Ascending aorta (tissue), 2 donors: ENCODE measurements around the gene DGKG. TPM values are rescaled to one million over a fixed set of nuclear protein-coding genes. Genes with fewer than 3 reads are reported as not detected.

Source experiments
- DNase-seq, 2 donors: peaks; one replicate each; pipeline ENCODE4 v3.0.0-alpha.2; 2019; ENCODE audit warnings: low spot score in 2 of 2
- H3K27ac ChIP-seq, 2 donors: fragments of 200-600 bp; sonication (generic); one replicate each; pipeline ENCODE4 v1.5.1; 2016 to 2017; ENCODE audit warnings: mild to moderate bottlenecking in 1 of 2
- H3K27me3 ChIP-seq: fragments of 200-600 bp; sonication (generic); one replicate; pipeline ENCODE4 v1.5.1; 2017
- H3K36me3 ChIP-seq, 2 donors: fragments of 200-600 bp; sonication (generic); one replicate each; pipeline ENCODE4 v1.5.1; 2016
- H3K4me1 ChIP-seq, 2 donors: fragments of 200-600 bp; sonication (generic); one replicate each; pipeline ENCODE4 v1.5.1; 2016 to 2017; ENCODE audit warnings: mild to moderate bottlenecking in 1 of 2
- H3K4me3 ChIP-seq, 2 donors: fragments of 200-600 bp; sonication (generic); one replicate each; pipeline ENCODE4 v1.5.1; 2016 to 2017; ENCODE audit warnings: mild to moderate bottlenecking in 1 of 2
- H3K9me3 ChIP-seq, 2 donors: fragments of 200-600 bp; sonication (generic); one replicate each; pipeline ENCODE4 v1.5.1; 2016
- intact Hi-C: fragments of 100-400 bp; cut with DNase I; formaldehyde crosslinking; loops from one replicate; pipeline ENCODE4 v1.15.1; 2023
- total RNA-seq: library from RNA; depleted of rRNA; stranded (reverse); fragments of >200 nt; gene quantifications from one replicate; pipeline ENCODE4 v1.1.0, GENCODE V29; 2016
- TF ChIP-seq, protein P1 (sequence below), 3 experiments: fragments of 200-600 bp in 2 of 3; fragments of 450-650 bp in 1 of 3; sonication (generic) in 2 of 3; IDR thresholded peaks; one replicate each; pipeline ENCODE4 v1.5.1; 2016 to 2019; ENCODE audit warnings: antibody characterized with exemption in 3 of 3, mild to moderate bottlenecking in 1 of 3, moderate library complexity in 1 of 3

The DGKG gene
- total RNA-seq, 1 donor from 2014 or later: 11.1 TPM

DNA sequence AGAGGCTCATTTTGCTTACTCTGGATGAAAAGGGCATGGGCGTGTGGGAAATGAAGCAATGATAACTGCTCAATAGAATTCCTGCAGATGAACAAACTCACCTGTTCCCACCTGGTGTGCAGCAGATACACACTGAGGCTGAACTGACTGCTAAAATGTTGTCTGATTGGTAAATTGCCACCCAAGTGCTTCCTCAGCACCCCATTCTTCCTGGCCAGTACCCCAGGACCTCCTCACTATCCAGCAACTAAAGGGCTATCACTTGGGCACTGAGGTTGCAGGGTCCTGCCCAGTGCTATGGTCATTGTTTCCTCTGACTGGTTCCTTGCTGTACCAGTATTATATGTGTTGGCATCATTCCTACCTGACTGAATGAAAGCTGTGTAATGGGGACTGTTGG is 38.0 kb upstream of the DGKG start:
- TF ChIP-seq, protein P1, sequence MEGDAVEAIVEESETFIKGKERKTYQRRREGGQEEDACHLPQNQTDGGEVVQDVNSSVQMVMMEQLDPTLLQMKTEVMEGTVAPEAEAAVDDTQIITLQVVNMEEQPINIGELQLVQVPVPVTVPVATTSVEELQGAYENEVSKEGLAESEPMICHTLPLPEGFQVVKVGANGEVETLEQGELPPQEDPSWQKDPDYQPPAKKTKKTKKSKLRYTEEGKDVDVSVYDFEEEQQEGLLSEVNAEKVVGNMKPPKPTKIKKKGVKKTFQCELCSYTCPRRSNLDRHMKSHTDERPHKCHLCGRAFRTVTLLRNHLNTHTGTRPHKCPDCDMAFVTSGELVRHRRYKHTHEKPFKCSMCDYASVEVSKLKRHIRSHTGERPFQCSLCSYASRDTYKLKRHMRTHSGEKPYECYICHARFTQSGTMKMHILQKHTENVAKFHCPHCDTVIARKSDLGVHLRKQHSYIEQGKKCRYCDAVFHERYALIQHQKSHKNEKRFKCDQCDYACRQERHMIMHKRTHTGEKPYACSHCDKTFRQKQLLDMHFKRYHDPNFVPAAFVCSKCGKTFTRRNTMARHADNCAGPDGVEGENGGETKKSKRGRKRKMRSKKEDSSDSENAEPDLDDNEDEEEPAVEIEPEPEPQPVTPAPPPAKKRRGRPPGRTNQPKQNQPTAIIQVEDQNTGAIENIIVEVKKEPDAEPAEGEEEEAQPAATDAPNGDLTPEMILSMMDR (IDR thresholded peaks at IDR 0.05): no peak
- H3K4me3 ChIP-seq: no peak overlapping the region
- intact Hi-C loops: no loop called here
- H3K9me3 ChIP-seq: no peaks in the 10 kb centered on the region
- H3K27ac ChIP-seq: no peak overlapping the region
- no peaks in the 10 kb centered on the region for H3K4me1 ChIP-seq
- no peaks in the 10 kb centered on the region for H3K27me3 ChIP-seq
- H3K36me3 ChIP-seq: no peaks in the 10 kb centered on the region
- DNase-seq: no peak

DNA sequence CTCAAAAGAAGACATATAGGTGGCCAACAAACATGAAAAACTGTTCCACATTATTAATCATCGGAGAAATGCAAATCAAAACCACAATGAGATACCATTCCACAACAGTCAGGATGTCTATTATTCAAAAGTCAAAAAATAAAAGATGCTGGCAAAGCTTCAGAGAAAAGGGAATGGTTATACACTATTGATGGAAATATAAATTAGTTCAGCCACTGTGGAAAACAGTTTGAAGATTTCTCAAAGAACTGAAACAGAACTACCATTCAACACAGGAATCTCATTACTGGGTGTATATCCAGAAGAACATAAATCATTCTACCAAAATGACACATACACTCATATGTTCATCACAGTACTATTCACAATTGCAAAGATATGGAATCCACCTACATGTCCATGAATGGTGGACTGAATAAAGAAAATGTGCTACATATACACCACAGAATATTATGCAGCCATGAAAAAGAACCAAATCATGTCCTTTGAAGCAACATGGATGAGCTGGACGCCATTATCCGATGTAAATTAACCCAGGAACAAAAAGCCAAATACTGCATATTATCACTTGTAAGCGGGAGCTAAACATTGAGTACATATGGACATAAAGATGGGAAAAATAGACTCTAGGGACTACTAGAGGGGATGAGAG is 32.7 kb upstream of the DGKG start:
- Histone ChIP-seq H3K4me3 (no peak overlapping the region), H3K27me3 (no peaks in the 10 kb centered on the region), H3K4me1 (no peaks in the 10 kb centered on the region), H3K9me3 (no peaks in the 10 kb centered on the region), H3K27ac (no peak overlapping the region), H3K36me3 (no peaks in the 10 kb centered on the region)
- no peak for DNase-seq
- TF ChIP-seq, protein P1 (IDR thresholded peaks at IDR 0.05): no peak
- intact Hi-C loops: no loop called here

GRCh38 chr3:186386883-186387560 is 25.0 kb upstream of the DGKG start:
- DNase-seq: peak in 1 of 2 donors; percentile 24
- Histone ChIP-seq H3K36me3 (no peaks in the 10 kb centered on the region), H3K4me1 (no peaks in the 10 kb centered on the region), H3K4me3 (no peak overlapping the region), H3K27ac (no peak overlapping the region), H3K9me3 (no peaks in the 10 kb centered on the region), H3K27me3 (no peaks in the 10 kb centered on the region)
- intact Hi-C loops: no loop called here
- TF ChIP-seq, protein P1 (IDR thresholded peaks at IDR 0.05): no peak

DNA sequence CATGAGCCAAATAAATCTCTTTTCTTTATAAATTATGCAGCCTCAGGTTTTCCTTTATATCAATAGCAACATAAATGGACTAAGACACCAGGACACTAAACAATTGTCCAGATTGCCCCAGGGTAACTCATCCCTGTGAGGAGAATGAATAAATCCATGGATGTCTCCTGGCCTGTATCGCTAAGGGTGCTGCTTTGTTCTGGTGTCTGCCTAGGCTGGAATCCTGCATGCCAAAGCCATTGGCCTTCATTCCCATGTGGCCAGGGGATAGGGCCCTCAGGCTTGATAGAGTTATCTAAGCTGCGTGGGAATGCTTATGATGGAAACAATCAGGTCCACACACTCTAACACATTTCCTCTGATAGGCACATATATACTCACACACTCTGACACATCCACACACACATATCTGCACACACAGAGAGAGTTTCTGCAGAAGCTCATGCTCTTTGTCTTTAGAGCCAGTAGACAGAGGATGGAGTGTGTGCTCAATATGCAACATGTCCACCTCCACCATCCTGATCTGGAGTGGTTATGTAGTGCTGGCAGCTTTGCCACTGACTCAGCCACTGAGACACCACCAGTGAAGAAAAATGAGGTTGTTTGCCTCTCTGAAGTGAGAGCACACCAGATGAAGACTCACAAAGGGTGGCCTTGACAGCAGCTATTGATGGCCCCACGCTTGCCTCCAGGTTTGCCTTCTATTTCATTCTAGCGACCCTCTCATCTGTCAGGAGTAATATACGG is 24.0 kb upstream of the DGKG start:
- H3K4me3 ChIP-seq: no peak overlapping the region
- no peak overlapping the region for H3K27ac ChIP-seq
- H3K9me3 ChIP-seq: no peaks in the 10 kb centered on the region
- TF ChIP-seq, protein P1 (IDR thresholded peaks at IDR 0.05): no peak
- no peaks in the 10 kb centered on the region for H3K4me1 ChIP-seq
- DNase-seq: peak in 1 of 2 donors; percentile 5
- H3K27me3 ChIP-seq: no peaks in the 10 kb centered on the region
- no peaks in the 10 kb centered on the region for H3K36me3 ChIP-seq
- intact Hi-C loops: no loop called here

GRCh38 chr3:186383026-186383993 is 21.3 kb upstream of the DGKG start:
- H3K9me3 ChIP-seq: no peaks in the 10 kb centered on the region
- TF ChIP-seq, protein P1 (IDR thresholded peaks at IDR 0.05): no peak
- no peak overlapping the region for H3K27ac ChIP-seq
- no peaks in the 10 kb centered on the region for H3K4me1 ChIP-seq
- H3K36me3 ChIP-seq: no peaks in the 10 kb centered on the region
- peak in 1 of 2 donors; percentile 58 for DNase-seq
- intact Hi-C loops: no loop called here
- no peak overlapping the region for H3K4me3 ChIP-seq
- no peaks in the 10 kb centered on the region for H3K27me3 ChIP-seq
